Suppressor macrophage treated with lipopolysaccharide for 1 hour (primary cell): ENCODE results near the gene TAC4.
A peak's percentile ranks its signal among the peaks of the same experiment; 100 is the strongest.

Experiments
- DNase-seq, 3 donors: peaks; one replicate each; pipeline ENCODE4 v3.0.0-alpha.2; 2020 to 2022

The TAC4 gene

GRCh38 chr17:49872754-49873377, 25.0 kb upstream of the TAC4 start:
- peak; percentile 42 to 61 (median 49) for DNase-seq

- DNase-seq: no peak
Measured at GRCh38 chr17:49871211-49871610, 23.3 kb upstream of the TAC4 start.

GRCh38 chr17:49870298-49870697, 22.4 kb upstream of the TAC4 start:
- no peak for DNase-seq

- DNase-seq: no peak
Measured at GRCh38 chr17:49869038-49869374, 21.1 kb upstream of the TAC4 start.

- DNase-seq: no peak
Measured at GRCh38 chr17:49866882-49867413, 19.1 kb upstream of the TAC4 start.

GRCh38 chr17:49866019-49866380, 18.1 kb upstream of the TAC4 start:
- DNase-seq: peak; percentile 38 to 51 (median 47)

- no peak for DNase-seq
Measured at GRCh38 chr17:49862781-49863331, 15.0 kb upstream of the TAC4 start.

GRCh38 chr17:49861150-49861884, 13.4 kb upstream of the TAC4 start:
- DNase-seq: peak; percentile 60 to 81 (median 74)

- peak; percentile 44 to 64 (median 58) for DNase-seq
Measured at GRCh38 chr17:49859991-49860953, 12.4 kb upstream of the TAC4 start.

GRCh38 chr17:49858796-49859195, 10.9 kb upstream of the TAC4 start:
- DNase-seq: peak; percentile 59 to 76 (median 61)

- DNase-seq: peak; percentile 44 to 54 (median 52)
Measured at GRCh38 chr17:49854126-49854525, 6.3 kb upstream of the TAC4 start.

GRCh38 chr17:49853470-49854015, 5.7 kb upstream of the TAC4 start:
- DNase-seq: no peak

GRCh38 chr17:49851387-49852291, 3.8 kb upstream of the TAC4 start:
- peak; percentile 63 to 85 (median 69) for DNase-seq

- peak in 2 of 3 donors; percentile 22 to 55 for DNase-seq
Measured at GRCh38 chr17:49850772-49851386, 3.0 kb upstream of the TAC4 start.

- DNase-seq: no peak
Measured at GRCh38 chr17:49850218-49850610, 2.3 kb upstream of the TAC4 start.

GRCh38 chr17:49848739-49849138, 870 bp upstream of the TAC4 start:
- no peak for DNase-seq

- DNase-seq: no peak
Measured at GRCh38 chr17:49846938-49847712, 744 bp downstream of the TAC4 start.

GRCh38 chr17:49845321-49845720, 2.5 kb downstream of the TAC4 start:
- DNase-seq: no peak

GRCh38 chr17:49843774-49844350, 4.0 kb downstream of the TAC4 start:
- DNase-seq: peak in 1 of 3 donors; percentile 37

GRCh38 chr17:49842846-49843245, 5.0 kb downstream of the TAC4 start:
- DNase-seq: no peak
